CD4-positive, alpha-beta T cell treated with Interferon alpha-2 for 1 hour (primary cell): Measurements from ENCODE around the gene UBASH3B.
A peak's percentile ranks its signal among the peaks of the same experiment; 100 is the strongest.

Source experiments
- DNase-seq, 2 donors: peaks; one replicate each; pipeline ENCODE4 v3.0.0-alpha.2; 2020 to 2022

Gene UBASH3B

DNA sequence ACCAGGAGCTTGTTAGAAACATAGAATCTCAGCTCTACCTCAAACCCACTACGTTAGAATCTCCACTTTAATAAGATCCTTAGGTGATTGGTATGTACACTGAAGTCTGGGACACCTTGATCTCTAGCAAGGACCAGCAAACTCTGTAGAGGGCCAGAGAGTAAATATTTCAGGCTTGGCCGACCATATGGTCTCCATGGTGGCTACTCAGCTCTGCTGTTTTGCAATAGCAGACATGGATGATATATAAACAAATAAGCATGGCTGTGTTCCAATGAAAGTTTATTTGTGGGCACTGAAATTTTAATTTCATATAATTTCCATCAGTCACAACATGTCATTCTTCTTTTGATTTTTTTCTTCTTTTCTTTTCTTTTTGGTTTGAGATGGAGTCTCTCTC is 23.9 kb downstream of the UBASH3B start:
- DNase-seq = no peak

DNA sequence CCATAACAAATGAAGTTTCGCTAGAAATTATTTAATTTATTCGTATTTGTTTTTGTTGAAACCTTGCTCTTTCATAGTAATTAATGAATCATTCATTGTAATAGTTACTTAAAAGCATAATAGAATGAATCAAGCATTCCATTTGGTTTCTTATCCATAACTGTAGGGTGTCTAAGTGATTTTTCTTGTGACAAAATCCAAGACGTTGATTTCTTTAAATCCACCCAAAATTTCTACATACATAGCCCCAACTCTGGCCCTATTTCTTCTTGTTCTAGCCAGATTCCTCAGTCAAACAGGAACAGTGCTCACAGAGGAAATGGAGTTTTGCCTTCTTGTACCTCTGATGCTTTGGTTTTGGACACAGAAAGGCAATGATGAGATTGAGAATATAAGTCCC is 25.5 kb downstream of the UBASH3B start:
- DNase-seq = no peak

DNA sequence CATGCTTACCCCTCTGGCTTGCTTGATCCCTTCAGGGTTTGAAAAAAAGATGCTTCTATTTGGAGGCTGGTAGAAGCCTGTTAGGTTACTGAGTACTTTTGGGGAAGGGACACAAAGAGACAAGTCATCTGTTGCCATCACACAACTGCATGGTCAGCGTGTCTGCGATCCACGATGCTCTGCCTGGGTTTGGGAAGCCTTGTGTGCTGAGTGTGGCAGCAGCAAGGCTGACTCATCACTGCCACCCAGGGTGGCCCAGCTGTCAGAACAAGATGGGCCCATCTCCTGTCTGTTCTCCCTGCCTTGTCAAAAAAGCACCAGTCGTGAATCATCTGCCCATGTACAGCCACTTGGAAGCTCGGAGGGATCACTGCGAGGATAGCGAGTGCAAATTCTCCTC is 26.2 kb downstream of the UBASH3B start:
- DNase-seq = no peak

DNA sequence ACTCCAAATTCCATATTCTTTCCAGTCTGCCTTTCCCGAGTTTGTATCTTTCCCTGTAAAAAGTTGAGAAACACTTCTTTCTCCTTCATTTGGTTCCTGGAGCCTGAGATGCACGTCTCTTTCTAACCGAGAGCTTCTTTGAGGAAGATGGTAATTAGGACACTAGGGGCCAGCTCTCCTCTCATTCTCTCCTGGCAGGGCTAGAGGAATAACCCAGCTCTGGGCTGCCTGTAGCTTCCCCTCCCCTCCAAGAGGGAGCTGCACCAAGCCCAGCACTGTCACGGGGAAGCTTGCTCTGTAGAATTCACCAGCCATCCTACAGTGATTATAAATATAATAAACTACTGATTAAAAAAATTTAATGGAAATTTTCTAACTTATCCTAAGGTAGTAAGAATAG is 26.9 kb downstream of the UBASH3B start:
- DNase-seq = no peak

DNA sequence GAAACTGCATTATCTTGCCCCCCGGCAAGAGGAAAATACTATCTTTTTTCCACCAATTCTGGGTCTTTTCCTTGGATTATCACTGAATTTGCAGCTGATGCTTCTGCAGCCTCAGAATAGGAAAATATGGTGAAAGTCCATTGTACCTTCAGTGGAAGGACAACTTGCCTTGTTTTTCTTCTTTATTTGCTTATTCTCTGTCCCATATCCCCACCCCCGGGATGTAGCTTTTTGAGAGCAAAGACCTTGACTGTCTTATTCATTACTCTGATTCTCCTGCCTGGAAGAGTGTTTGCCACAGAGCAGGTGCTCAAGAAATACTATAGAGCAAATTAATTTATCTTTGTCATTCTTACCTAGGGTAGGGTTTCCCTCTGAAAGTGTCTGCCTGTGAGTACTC is 29.5 kb downstream of the UBASH3B start:
- no peak for DNase-seq

DNA sequence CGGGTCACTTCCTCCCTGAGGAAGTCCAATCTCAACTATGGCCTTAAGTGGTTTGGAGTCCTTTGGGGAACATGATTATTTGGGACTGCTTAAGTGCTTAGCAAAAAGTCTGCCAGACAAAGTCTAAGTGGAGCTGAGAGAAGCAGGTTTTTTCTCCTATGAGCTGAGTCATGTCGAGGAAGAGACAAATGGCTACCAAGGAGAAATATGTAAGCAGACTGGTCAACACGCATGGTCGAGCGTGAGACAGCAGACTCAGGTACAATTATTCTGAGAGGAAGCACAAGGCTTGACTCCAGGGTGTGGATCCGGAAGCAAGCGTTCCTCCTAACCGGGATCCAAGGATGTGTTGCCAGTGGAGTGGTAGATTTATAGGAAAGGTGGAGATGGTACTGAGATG is 30.6 kb downstream of the UBASH3B start:
- DNase-seq = no peak

DNA sequence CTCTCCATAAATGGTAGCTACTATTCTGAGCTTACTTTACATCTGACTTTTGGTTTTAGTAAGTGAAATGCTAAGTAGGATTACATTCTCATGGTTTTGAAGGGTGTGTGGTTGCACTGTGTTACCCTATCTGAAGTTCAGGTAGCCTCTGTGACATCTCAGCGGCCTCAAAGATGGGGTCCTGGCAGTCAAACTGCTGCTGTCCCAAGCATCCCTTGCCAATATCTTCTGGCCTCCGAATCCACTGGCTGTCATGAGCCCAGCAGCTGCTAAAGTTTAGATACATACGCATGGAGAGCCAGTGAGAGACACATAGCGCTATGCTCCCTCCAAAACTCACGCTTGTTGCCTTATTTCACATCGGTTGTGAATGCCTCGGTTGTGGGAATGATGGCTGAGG is 34.9 kb downstream of the UBASH3B start:
- DNase-seq = no peak

DNA sequence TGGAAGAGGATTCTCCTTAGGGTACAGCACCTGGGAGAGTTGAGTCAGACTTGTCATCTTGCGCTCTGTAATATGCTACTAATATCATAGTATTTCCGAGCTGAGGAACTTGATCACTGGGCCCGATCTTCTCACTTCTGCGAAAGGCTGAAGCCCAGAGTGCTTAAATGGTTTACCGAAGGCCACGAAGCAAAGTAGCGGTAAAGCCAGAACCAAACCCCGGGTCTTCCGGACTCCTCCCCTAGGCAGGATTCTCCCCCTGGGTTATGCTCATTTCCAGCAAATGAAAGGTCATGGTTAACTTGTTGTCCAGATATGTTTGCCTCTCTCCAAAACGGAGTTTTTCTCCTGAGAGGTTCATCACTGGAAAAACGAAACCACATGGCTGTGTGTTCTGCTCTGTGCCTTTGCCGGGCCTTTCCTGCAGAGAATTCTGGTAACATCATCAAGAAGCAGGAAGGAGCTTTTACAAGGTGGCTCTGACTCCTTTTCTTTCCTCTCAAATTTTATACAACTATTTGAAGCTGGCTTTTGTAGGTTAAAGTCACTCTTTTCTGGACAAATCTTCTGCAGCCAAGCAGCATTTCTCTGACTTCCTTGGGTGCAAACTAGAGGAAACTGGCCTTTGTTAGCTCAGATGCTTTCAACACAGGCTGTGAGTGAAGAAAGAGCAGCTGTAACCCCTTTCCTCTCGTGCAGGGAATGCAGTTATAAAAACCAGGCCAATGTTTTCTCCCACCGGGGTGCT is 35.5 kb downstream of the UBASH3B start:
- peak in 1 of 2 donors; percentile 34 for DNase-seq

DNA sequence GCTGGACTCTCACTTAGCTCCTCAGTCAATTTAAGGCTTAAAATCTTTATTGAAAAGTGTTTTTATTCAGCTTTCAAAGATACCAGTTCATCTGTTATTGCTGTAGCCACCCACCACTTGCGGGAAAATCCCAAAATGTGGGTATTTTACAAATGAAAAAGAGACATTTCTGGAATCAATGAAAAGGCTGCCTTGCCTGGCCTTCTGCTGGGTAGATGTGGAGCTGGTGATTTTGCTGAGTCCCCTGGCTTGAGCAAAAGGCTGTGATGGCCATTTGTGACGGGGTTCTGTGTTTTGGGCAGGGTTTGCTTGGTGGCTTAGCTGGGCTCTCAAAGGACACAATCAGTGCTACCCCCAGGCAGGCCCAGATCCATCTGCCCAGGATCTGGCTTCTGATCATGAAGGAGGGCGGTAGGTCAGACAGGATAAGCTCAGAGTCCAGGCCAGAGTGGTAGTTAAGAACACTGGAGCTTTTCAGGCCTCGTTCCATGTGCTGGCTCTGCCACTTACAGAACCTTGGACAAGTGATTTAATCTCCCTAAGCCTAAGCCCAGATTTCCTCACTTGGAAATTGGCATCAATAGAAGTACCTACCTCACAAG is 36.1 kb downstream of the UBASH3B start:
- no peak for DNase-seq

DNA sequence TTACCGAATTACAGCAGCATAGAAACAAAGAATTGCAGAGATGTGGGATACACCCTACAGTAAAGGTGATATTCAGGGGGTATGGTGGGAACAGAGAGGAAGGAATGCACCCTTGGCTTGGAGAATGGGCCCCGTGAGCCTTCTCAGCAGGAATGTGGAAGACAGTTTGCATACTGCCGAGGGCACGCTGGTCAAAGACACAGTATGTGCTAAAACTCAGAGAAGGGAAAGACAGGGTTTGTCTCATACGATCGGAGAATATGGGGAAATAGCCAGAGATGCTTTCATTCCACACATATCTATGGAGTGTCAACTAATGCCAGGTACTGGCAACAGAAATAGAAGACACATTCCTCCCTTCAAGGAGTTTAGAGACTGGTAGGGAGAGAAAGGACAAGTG is 36.9 kb downstream of the UBASH3B start:
- DNase-seq = no peak

DNA sequence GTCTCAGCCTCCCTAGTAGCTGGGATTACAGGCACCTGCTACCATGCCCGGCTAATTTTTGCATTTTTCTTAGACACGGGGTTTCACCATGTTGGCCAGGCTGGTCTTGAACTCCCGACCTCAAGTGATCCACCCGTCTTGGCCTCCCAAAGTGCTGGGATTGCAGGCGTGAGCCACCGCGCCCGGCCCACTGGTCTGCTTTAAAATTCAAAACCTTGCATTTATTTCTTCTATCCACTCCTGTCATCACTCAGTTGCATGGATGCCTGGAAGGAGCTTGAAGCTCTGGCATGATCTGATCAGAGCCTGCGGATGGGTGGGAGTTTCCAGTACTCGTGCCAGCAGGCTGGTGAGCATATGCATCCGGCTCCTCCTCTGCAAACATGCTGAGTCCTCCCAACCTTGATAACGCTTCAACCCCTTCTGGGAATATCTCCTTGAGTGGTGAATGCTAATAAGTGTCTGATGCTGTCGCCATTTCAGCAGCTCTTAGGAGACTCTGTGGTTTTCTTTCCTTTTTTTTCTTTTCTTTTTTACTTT is 39.6 kb downstream of the UBASH3B start:
- DNase-seq = no peak

DNA sequence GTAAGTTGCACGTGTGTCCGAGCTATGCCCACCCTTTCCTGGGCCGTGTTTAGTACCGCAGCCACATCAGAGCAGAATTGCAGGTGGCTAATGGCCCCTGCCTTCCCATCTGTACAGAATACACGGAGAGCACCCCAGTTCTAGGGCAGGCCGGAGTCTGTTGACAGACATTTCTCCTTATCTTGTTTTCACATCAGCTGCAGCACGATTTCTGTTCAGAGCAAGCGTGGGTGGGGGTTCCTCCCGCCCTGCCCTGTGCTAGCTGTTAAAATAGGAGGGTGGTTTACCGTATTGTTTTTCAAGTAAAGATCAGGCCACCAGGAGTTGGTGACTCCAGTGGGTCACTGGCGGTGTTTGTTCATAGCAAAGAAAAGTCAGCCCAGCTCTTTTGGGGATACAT is 41.1 kb downstream of the UBASH3B start:
- DNase-seq = peak; percentile 73 to 79

DNA sequence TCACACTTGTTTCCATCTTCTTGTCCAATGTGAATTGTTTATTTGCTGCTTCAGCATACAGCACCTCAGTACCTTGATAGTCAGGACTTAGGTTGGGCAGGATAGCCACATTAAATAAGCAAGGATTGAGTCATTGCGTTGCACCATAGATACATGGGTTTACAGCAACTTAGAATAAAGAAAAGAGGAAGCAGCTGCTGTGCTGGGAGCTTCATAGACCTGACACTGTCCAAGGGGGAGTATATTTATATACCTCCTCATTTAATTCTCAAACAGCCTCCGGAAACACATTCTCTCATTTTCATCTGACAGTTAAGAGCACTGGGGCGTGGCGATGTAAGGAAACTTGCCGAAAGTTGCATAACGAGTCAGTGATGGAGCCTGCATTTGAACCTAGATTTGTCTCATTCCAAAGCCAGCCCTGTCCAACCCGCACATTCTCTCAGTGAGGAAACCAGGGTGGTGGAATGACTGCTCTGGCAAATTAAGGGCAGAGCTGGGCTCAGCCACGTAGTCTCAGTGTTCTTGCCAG is 42.2 kb downstream of the UBASH3B start:
- peak; percentile 59 to 61 for DNase-seq

DNA sequence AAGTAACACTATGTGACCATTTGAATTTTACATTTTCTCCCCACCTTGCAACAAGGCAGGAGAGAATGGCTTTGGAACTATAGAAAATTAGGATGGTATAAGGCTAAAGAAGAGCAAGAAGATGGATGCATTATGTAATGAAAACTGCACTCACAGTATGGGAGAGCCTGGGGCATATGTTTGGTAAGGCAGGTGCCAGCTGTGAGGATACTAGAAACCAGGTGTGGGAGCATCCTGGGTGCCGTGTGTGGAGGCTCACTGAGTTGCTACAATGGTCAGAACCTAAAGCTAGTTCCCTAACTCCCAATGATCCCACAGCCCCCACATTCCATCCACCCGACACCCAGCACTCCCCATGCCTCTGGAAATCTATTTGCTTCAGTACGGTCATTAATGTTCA is 42.9 kb downstream of the UBASH3B start:
- no peak for DNase-seq

DNA sequence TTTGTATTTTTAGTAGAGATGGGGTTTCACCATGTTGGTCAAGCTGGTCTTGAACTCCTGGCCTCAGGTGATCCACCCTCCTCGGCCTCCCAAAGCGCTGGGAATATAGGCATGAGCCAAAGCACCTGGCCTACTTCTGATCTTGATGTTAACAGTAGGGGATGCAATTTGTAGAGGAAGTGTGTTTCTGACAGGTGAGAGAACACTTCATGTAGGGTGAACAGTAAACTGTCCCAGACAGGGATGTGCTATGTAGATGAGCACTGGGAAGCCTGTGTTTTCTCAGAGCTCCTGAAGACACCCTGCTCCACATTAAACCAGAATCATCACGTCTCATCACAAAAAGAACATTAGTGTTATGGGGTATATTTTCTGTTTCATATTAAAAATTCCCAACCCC is 45.1 kb downstream of the UBASH3B start:
- DNase-seq = no peak

DNA sequence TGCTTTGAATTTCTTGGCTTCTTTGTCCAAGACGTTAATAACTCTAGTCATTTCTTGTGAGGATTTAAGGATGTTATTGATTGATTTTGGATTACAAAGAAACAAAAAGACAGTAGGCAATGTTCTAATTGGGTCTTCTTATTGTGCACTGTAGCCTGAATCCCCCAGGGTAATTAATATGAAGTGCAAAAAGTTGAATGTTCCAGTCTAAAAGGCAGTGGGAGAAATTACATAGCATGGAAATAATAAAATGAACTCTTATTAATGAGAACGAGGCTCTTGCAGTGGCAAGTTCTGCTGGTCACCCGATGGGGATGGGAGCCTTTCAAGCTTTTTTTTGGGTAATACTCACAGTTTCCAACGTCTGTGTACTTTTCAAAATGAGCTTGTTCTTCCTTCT is 45.6 kb downstream of the UBASH3B start:
- no peak for DNase-seq

DNA sequence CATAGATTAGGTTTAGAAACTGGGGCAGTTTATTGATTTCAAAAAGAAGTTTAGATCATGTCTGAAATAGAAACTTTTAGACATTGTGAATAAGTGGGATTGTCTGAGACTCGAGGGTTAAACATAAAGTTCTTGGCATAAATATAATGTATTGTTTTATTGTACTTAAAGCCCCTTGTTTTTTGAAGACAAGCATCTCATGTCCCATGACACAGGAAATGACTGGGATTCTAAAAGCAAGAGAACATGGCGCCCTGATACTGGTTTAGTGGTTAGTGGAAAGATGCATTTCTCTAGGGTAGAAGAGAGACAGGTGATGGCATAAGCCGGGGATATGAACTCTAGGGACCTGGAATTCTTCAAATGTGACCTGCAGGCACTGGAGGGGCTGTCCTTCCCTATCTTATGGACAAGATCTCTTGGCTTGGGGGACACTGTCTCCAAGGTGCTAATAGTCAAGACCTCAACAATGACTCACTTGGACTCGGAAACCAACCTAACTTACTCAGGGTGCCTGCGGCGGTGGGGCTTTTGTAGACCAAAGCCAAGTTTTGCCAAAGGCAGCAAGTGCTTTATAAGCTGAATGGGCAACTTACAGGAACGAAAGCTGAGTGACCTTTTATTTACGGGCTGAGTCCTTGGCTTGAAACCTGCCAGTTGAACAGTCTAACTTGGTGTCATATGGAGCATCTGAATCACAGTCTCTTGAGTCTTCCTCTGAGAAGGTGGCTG is 48.2 kb downstream of the UBASH3B start:
- no peak for DNase-seq

DNA sequence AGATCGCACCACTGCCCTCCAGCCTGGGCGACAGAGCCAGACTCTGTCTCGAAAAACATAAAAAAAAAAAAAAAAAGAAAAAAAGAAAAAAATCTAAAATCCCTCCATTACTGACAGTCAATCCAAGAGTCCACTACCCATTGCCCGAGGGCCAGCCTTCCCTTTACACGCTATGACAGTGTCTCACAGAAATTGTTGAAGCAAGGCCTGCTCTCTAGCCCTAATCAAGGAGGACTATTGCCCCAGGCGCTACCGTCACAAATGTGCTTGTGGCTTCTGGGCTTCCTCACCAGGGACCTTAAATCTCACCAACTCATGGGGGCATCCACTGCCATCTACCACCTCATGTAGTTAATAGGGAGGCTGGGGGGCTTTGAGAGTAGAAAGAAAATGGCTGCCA is 49.9 kb downstream of the UBASH3B start:
- DNase-seq = no peak

DNA sequence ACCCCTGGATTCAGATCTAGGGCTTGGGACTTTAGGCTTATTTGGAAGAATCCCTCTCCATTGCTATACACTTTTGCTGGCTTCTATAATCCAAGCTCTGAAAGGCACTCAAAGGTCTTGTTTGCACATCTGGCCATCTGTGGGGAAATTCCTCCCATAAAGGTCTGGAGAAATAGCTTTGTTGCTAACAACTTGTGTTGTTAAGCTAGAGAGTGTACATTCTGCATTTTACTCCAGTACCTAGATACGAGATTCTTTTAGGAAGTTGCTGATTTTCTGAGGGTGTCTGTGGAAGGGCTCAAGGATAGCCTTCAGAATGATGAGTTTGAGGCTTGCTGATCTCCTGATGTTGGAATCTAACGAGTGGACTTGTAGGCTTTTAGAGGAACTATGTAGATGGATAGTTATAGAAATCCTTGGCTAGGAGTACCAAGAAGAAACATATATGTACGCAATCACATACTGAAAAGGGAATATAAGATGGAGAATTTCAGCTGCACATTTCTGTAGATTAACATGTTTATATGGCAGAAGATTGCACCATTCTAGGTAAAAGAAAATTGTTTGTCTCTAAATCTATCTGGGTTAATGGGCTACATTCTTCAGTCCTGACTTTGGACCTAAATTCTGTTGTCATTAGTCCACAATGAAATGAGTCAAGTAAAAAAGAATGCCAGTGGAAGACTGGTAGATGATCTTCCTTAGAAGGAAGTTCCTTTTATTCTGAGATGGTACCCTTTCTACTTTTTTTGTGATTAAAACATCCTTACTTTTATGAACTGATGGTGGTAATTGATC is 51.0 kb downstream of the UBASH3B start:
- no peak for DNase-seq

DNA sequence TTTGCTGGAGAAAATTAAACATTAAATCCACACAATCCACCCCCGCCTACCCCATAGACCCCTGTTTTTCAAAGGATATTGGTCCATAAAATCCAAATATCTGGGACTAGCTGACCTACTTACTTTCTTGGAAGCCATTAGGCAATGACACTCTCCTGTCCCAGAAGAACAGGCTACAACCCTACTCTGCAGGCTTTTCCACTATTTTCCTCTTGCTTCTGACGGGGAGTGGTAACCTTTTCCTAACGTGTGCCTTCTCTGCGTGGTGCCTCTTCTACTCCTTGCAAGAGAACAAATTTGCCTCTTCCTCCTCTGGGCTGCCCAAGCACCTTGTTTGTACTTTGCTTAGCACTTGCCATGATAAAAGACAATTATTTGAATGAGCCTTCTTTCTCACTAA is 51.6 kb downstream of the UBASH3B start:
- no peak for DNase-seq

DNA sequence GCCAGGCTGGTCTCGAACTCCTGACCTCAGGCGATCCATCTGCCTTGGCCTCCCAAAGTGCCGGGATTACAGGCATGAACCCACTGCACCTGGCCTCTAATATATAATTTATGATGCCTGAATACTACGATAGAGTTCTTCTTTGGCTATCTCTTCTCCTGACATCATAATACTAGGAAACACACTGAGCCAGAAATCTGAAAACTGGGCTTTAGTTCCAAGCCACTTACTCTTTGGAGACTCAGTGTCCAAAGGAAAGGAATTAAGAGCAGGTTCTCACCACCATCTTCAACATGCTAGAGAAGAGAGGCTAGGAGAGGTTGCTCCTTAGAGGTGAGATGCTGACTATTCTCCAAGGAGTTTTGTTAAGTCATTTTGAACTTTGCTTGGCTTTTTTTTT is 52.4 kb downstream of the UBASH3B start:
- DNase-seq = no peak

DNA sequence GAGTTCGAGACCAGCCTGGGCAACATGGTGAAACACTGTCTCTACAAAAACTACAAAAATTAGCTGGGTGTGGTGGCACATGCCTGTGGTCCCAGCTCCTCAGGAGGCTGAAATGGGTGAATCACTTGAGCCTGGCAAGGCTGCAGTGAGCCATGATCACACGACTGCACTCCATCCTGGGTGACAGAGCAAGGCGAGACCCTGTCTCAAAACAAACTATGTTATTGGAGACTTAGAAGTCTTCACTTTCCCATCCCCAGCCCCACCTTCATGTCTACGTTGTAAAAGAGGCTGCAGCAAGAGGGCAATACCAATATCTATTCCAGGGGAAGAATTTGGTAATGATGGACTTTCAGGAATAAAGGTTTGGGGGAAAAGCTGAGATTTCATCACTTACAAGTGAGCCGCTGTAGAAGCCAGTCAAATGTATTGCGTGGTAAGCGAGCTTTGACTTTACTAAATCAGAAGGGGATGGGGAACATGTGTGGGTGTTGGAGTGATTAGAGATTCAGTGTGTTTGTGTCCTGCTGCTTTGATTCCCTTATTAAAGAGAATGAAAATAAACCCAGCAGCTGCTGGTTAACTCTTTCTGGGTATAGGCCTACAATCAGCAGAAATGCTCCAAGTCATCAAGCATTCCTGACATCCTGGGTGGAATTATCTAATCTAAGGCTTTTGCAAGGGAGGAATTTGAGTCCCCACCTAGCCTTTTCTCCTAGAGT is 53.7 kb downstream of the UBASH3B start:
- DNase-seq = no peak
